ENCODE measurements around the gene RFX6.

DNA sequence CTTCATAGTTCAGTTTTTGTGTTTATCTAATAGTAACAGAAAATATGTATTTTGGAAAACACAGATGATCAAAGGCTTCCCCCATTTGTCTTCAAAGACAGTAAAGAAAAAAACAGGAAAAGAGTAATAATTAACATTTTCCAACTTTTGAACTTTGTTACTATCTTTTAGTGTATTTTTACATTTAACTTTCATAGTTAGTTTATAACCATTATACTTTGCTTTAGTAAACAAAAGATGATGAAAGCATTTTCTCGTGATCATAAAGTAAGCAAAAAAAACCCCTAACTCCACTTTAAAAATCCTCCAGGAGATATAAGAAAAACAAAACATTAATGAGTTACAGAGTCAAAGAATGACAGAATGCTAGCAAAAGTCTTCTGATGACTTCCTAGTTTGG, 34.6 kb upstream of the RFX6 start:
- TF ChIP-seq, protein P1, sequence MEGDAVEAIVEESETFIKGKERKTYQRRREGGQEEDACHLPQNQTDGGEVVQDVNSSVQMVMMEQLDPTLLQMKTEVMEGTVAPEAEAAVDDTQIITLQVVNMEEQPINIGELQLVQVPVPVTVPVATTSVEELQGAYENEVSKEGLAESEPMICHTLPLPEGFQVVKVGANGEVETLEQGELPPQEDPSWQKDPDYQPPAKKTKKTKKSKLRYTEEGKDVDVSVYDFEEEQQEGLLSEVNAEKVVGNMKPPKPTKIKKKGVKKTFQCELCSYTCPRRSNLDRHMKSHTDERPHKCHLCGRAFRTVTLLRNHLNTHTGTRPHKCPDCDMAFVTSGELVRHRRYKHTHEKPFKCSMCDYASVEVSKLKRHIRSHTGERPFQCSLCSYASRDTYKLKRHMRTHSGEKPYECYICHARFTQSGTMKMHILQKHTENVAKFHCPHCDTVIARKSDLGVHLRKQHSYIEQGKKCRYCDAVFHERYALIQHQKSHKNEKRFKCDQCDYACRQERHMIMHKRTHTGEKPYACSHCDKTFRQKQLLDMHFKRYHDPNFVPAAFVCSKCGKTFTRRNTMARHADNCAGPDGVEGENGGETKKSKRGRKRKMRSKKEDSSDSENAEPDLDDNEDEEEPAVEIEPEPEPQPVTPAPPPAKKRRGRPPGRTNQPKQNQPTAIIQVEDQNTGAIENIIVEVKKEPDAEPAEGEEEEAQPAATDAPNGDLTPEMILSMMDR (IDR thresholded peaks at IDR 0.05; ENCODE audit: low read depth, low read length, missing input control) = no peak
- TF ChIP-seq SP1 (IDR thresholded peaks at IDR 0.05) = no peak
- TF ChIP-seq RXRA (IDR thresholded peaks at IDR 0.05) = no peak
- TF ChIP-seq EGR1 (IDR thresholded peaks at IDR 0.05; ENCODE audit: low read depth in 2 of 2) = no peak
- no peak for TF ChIP-seq FOXA1 (IDR thresholded peaks at IDR 0.05)
- TF ChIP-seq, protein P2, sequence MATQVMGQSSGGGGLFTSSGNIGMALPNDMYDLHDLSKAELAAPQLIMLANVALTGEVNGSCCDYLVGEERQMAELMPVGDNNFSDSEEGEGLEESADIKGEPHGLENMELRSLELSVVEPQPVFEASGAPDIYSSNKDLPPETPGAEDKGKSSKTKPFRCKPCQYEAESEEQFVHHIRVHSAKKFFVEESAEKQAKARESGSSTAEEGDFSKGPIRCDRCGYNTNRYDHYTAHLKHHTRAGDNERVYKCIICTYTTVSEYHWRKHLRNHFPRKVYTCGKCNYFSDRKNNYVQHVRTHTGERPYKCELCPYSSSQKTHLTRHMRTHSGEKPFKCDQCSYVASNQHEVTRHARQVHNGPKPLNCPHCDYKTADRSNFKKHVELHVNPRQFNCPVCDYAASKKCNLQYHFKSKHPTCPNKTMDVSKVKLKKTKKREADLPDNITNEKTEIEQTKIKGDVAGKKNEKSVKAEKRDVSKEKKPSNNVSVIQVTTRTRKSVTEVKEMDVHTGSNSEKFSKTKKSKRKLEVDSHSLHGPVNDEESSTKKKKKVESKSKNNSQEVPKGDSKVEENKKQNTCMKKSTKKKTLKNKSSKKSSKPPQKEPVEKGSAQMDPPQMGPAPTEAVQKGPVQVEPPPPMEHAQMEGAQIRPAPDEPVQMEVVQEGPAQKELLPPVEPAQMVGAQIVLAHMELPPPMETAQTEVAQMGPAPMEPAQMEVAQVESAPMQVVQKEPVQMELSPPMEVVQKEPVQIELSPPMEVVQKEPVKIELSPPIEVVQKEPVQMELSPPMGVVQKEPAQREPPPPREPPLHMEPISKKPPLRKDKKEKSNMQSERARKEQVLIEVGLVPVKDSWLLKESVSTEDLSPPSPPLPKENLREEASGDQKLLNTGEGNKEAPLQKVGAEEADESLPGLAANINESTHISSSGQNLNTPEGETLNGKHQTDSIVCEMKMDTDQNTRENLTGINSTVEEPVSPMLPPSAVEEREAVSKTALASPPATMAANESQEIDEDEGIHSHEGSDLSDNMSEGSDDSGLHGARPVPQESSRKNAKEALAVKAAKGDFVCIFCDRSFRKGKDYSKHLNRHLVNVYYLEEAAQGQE (IDR thresholded peaks at IDR 0.05) = no peak
- TF ChIP-seq JUND (IDR thresholded peaks at IDR 0.05) = no peak
- TF ChIP-seq, protein P3, sequence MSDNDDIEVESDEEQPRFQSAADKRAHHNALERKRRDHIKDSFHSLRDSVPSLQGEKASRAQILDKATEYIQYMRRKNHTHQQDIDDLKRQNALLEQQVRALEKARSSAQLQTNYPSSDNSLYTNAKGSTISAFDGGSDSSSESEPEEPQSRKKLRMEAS (IDR thresholded peaks at IDR 0.05) = no peak
- TF ChIP-seq YY1 (IDR thresholded peaks at IDR 0.05) = no peak
- TF ChIP-seq RAD21 (IDR thresholded peaks at IDR 0.05) = no peak
